Gastrocnemius medialis (tissue), 4 donors: ENCODE data around the gene RNF43.

Experiments
- CTCF ChIP-seq, 5 experiments: fragments of 450-650 bp in 3 of 5; fragments of 200-600 bp in 2 of 5; sonication (generic) in 2 of 5; IDR thresholded peaks in 4 of 5; conservative IDR thresholded peaks in 1 of 5; 1 replicate in 4 of 5; 2 replicates in 1 of 5; pipeline ENCODE4 v1.5.1; 2016 to 2019; ENCODE audit warnings: antibody characterized with exemption in 5 of 5, mild to moderate bottlenecking in 3 of 5, moderate library complexity in 3 of 5
- POLR2A ChIP-seq, 2 donors: fragments of 450-650 bp; IDR thresholded peaks; one replicate each; pipeline ENCODE4 v1.6.1; 2017; ENCODE audit warnings: antibody characterized with exemption in 2 of 2, mild to moderate bottlenecking in 2 of 2, moderate library complexity in 2 of 2

GRCh38 chr17:58420827-58421226, 3.5 kb upstream of the RNF43 start:
- TF ChIP-seq CTCF (IDR thresholded peaks at IDR 0.05 in 4 of 5, conservative IDR thresholded peaks at IDR 0.05 in 1 of 5) (no peak), POLR2A (IDR thresholded peaks at IDR 0.05) (no peak)
